Neural progenitor cell (in vitro differentiated cells): ENCODE results near the gene TBC1D30. TPM values are rescaled to one million over a fixed set of nuclear protein-coding genes. Genes with fewer than 3 reads are reported as not detected.

Source experiments
- DNase-seq: peaks from one replicate; pipeline ENCODE4 v3.0.0-alpha.2; 2016; ENCODE audit warnings: low spot score
- H2AFZ ChIP-seq: fragments of 200-600 bp; sonication (generic); replicated peaks from 2 replicates; pipeline ENCODE4 v1.6.1; 2016; ENCODE audit warnings: antibody characterized with exemption
- H3F3A ChIP-seq: fragments of 200-600 bp; sonication (generic); 2 replicates; pipeline ENCODE4 v1.6.1; 2016; ENCODE audit warnings: antibody characterized with exemption, low read depth
- H3K27ac ChIP-seq: fragments of 200-600 bp; sonication (generic); 2 replicates; pipeline ENCODE4 v1.5.1; 2016; ENCODE audit warnings: mild to moderate bottlenecking
- H3K27me3 ChIP-seq: fragments of 200-600 bp; sonication (generic); 2 replicates; pipeline ENCODE4 v1.6.1; 2016; ENCODE audit warnings: mild to moderate bottlenecking, moderate library complexity
- H3K36me3 ChIP-seq: fragments of 200-600 bp; sonication (generic); 2 replicates; pipeline ENCODE4 v1.5.1; 2016
- H3K4me1 ChIP-seq: fragments of 200-600 bp; sonication (generic); 2 replicates; pipeline ENCODE4 v1.6.1; 2016; ENCODE audit warnings: mixed run types
- H3K4me2 ChIP-seq: fragments of 200-600 bp; sonication (generic); 2 replicates; pipeline ENCODE4 v1.6.1; 2016
- H3K4me3 ChIP-seq: fragments of 200-600 bp; sonication (generic); 2 replicates; pipeline ENCODE4 v1.5.1; 2016
- H3K79me2 ChIP-seq: fragments of 200-600 bp; sonication (generic); 2 replicates; pipeline ENCODE4 v1.6.1; 2016; ENCODE audit warnings: low read depth
- H3K9ac ChIP-seq: fragments of 200-600 bp; sonication (generic); 2 replicates; pipeline ENCODE4 v1.6.1; 2016
- H3K9me3 ChIP-seq: fragments of 200-600 bp; sonication (generic); 2 replicates; pipeline ENCODE4 v1.5.1; 2016; ENCODE audit warnings: low read depth
- H4K20me1 ChIP-seq: fragments of 200-600 bp; sonication (generic); 2 replicates; pipeline ENCODE4 v1.6.1; 2016; ENCODE audit warnings: low read depth
- H3K27ac Mint-ChIP-seq: 3 replicates; pipeline ENCODE4 v1.8.0; 2021; ENCODE audit warnings: mixed read lengths
- H3K27me3 Mint-ChIP-seq: 2 replicates; pipeline ENCODE4 v1.8.0; 2022; ENCODE audit warnings: low read depth, mild to moderate bottlenecking, inconsistent platforms, moderate library complexity, mixed read lengths; ENCODE audit not compliant: insufficient read depth
- H3K36me3 Mint-ChIP-seq: 3 replicates; pipeline ENCODE4 v1.8.0; 2021; ENCODE audit warnings: mixed read lengths
- H3K4me1 Mint-ChIP-seq: 3 replicates; pipeline ENCODE4 v1.8.0; 2021; ENCODE audit warnings: mixed read lengths
- H3K4me3 Mint-ChIP-seq: 3 replicates; pipeline ENCODE4 v1.8.0; 2021; ENCODE audit warnings: mild to moderate bottlenecking, moderate library complexity, mixed read lengths
- H3K9me3 Mint-ChIP-seq: 3 replicates; pipeline ENCODE4 v1.8.0; 2020; ENCODE audit warnings: mixed read lengths
- CTCF ChIP-seq: fragments of 200-600 bp; sonication (generic); IDR thresholded peaks from 2 replicates; pipeline ENCODE4 v1.5.1; 2017; ENCODE audit warnings: antibody characterized with exemption, mild to moderate bottlenecking
- EZH2 ChIP-seq: fragments of 200-600 bp; sonication (generic); IDR thresholded peaks from 2 replicates; pipeline ENCODE4 v1.6.1; 2017; ENCODE audit warnings: antibody characterized with exemption, mild to moderate bottlenecking, moderate library complexity
- EZH2phosphoT487 ChIP-seq: fragments of 200-600 bp; sonication (generic); IDR thresholded peaks from 2 replicates; pipeline ENCODE4 v1.6.1; 2017; ENCODE audit warnings: antibody characterized with exemption
- total RNA-seq: library from RNA; depleted of rRNA; stranded (reverse); fragments of >200 nt; gene quantifications from 2 replicates; pipeline ENCODE4 v1.2.3, GENCODE V29; 2015; ENCODE audit warnings: low replicate concordance

Gene TBC1D30
- total RNA-seq, 1 donor from 2014 or later: 9.7 TPM

- Mint-ChIP-seq H3K27ac (no peak overlapping the region), H3K9me3 (no peaks in the 10 kb centered on the region), H3K36me3 (no peaks in the 10 kb centered on the region), H3K27me3 (no peaks in the 10 kb centered on the region), H3K4me1 (peaks cover 3% of the 10 kb centered on the region), H3K4me3 (no peak overlapping the region)
- Histone ChIP-seq H3K36me3 (no peaks in the 10 kb centered on the region), H3K79me2 (no peaks in the 10 kb centered on the region), H3K4me3 (no peak overlapping the region), H3K9me3 (no peaks in the 10 kb centered on the region), H2AFZ (no peak overlapping the region), H3K27ac (no peak overlapping the region), H3K27me3 (no peaks in the 10 kb centered on the region), H3K4me2 (no peak overlapping the region), H3K4me1 (no peaks in the 10 kb centered on the region), H3F3A (no peaks in the 10 kb centered on the region), H3K9ac (no peak overlapping the region), H4K20me1 (no peaks in the 10 kb centered on the region)
- TF ChIP-seq EZH2 (no peak), EZH2phosphoT487 (no peak), CTCF (no peak)
- no peak for DNase-seq
These were observed 30.1 kb upstream of the TBC1D30 start for GRCh38 chr12:64794305-64794704.

- Histone ChIP-seq H3K27me3 (no peaks in the 10 kb centered on the region), H3K4me3 (no peak overlapping the region), H3K36me3 (no peaks in the 10 kb centered on the region), H3K9ac (no peak overlapping the region), H3K9me3 (no peaks in the 10 kb centered on the region), H4K20me1 (no peaks in the 10 kb centered on the region), H3K27ac (no peak overlapping the region), H2AFZ (no peak overlapping the region), H3K79me2 (no peaks in the 10 kb centered on the region), H3K4me1 (no peaks in the 10 kb centered on the region), H3F3A (no peaks in the 10 kb centered on the region), H3K4me2 (no peak overlapping the region)
- no peak overlapping the region for H3K27ac Mint-ChIP-seq
- peaks cover 3% of the 10 kb centered on the region for H3K4me1 Mint-ChIP-seq
- TF ChIP-seq EZH2 (no peak), CTCF (peak; percentile 96)
- H3K4me3 Mint-ChIP-seq: no peak overlapping the region
- H3K9me3 Mint-ChIP-seq: no peaks in the 10 kb centered on the region
- no peaks in the 10 kb centered on the region for H3K36me3 Mint-ChIP-seq
- H3K27me3 Mint-ChIP-seq: no peaks in the 10 kb centered on the region
- peak; percentile 86 for DNase-seq
These were observed 28.1 kb upstream of the TBC1D30 start for GRCh38 chr12:64796205-64796845.

GRCh38 chr12:64797156-64797555 lies 27.3 kb upstream of the TBC1D30 start:
- Mint-ChIP-seq H3K27ac (no peak overlapping the region), H3K36me3 (no peaks in the 10 kb centered on the region), H3K27me3 (no peaks in the 10 kb centered on the region), H3K9me3 (no peaks in the 10 kb centered on the region), H3K4me1 (peaks cover 3% of the 10 kb centered on the region), H3K4me3 (no peak overlapping the region)
- H3K27ac ChIP-seq: no peak overlapping the region
- no peaks in the 10 kb centered on the region for H3K27me3 ChIP-seq
- H2AFZ ChIP-seq: no peak overlapping the region
- H3F3A ChIP-seq: no peaks in the 10 kb centered on the region
- no peak for TF ChIP-seq EZH2phosphoT487
- no peak for TF ChIP-seq EZH2
- no peak for TF ChIP-seq CTCF
- H3K36me3 ChIP-seq: no peaks in the 10 kb centered on the region
- no peaks in the 10 kb centered on the region for H3K9me3 ChIP-seq
- no peak for DNase-seq
- no peaks in the 10 kb centered on the region for H3K79me2 ChIP-seq
- H3K4me3 ChIP-seq: no peak overlapping the region
- H3K4me2 ChIP-seq: no peak overlapping the region
- H3K4me1 ChIP-seq: no peaks in the 10 kb centered on the region
- no peak overlapping the region for H3K9ac ChIP-seq
- no peaks in the 10 kb centered on the region for H4K20me1 ChIP-seq
